H9 (cell line): ENCODE results near the gene CFAP57. TPM values are rescaled to one million over a fixed set of nuclear protein-coding genes. Genes with fewer than 3 reads are reported as not detected.

Experiments used
- DNase-seq: peaks from one replicate; pipeline ENCODE4 v3.0.0-alpha.2; 2017
- H2AFZ ChIP-seq: one replicate; pipeline ENCODE4 v1.6.1; 2013; ENCODE audit warnings: mild to moderate bottlenecking, low read length, control low read depth, moderate library complexity
- H2AK5ac ChIP-seq: 2 replicates; pipeline ENCODE4 v1.6.1; 2013; ENCODE audit warnings: low read length, control low read depth, mixed read lengths; ENCODE audit not compliant: insufficient read length
- H2BK120ac ChIP-seq: one replicate; pipeline ENCODE4 v1.6.1; 2013; ENCODE audit warnings: low read depth, mild to moderate bottlenecking, low read length, control low read depth, inconsistent platforms; ENCODE audit not compliant: poor library complexity, severe bottlenecking
- H2BK12ac ChIP-seq: 2 replicates; pipeline ENCODE4 v1.6.1; 2013; ENCODE audit warnings: low read length, control low read depth, mixed read lengths, low read depth; ENCODE audit not compliant: insufficient read length
- H2BK15ac ChIP-seq: 2 replicates; pipeline ENCODE4 v1.6.1; 2013; ENCODE audit warnings: low read depth, low read length, control low read depth
- H2BK20ac ChIP-seq: one replicate; pipeline ENCODE4 v1.6.1; 2013; ENCODE audit warnings: low read depth, mild to moderate bottlenecking, low read length, control low read depth, inconsistent platforms; ENCODE audit not compliant: poor library complexity, severe bottlenecking
- H2BK5ac ChIP-seq: 2 replicates; pipeline ENCODE4 v1.6.1; 2013; ENCODE audit warnings: low read length, control low read depth, mixed read lengths; ENCODE audit not compliant: insufficient read length
- H3K14ac ChIP-seq: 2 replicates; pipeline ENCODE4 v1.6.1; 2013; ENCODE audit warnings: low read length, control low read depth; ENCODE audit not compliant: insufficient read depth
- H3K18ac ChIP-seq: 2 replicates; pipeline ENCODE4 v1.6.1; 2013; ENCODE audit warnings: low read depth, mild to moderate bottlenecking, mixed read lengths, low read length, control low read depth; ENCODE audit not compliant: insufficient read length
- H3K23ac ChIP-seq: 2 replicates; pipeline ENCODE4 v1.6.1; 2013; ENCODE audit warnings: low read length, control low read depth, mixed read lengths, low read depth; ENCODE audit not compliant: insufficient read length
- H3K23me2 ChIP-seq: 2 replicates; pipeline ENCODE4 v1.6.1; 2013; ENCODE audit warnings: low read depth, mild to moderate bottlenecking, mixed read lengths, low read length, control low read depth; ENCODE audit not compliant: insufficient read length, poor library complexity, severe bottlenecking
- H3K27ac ChIP-seq: 2 replicates; pipeline ENCODE4 v1.5.1; 2013; ENCODE audit warnings: low read length, control low read depth, mixed read lengths, low read depth; ENCODE audit not compliant: insufficient read length
- H3K27me3 ChIP-seq: 2 replicates; pipeline ENCODE4 v1.6.1; 2013; ENCODE audit warnings: low read length, control low read depth, inconsistent platforms; ENCODE audit not compliant: insufficient read depth
- H3K4ac ChIP-seq: 2 replicates; pipeline ENCODE4 v1.6.1; 2013; ENCODE audit warnings: low read depth, mild to moderate bottlenecking, control low read depth, inconsistent platforms, low read length, moderate library complexity
- H3K4me1 ChIP-seq: 2 replicates; pipeline ENCODE4 v1.6.1; 2013; ENCODE audit warnings: low read length, control low read depth, inconsistent platforms; ENCODE audit not compliant: insufficient read depth
- H3K4me2 ChIP-seq: 2 replicates; pipeline ENCODE4 v1.6.1; 2013; ENCODE audit warnings: low read length, control low read depth, mixed read lengths; ENCODE audit not compliant: insufficient read length, insufficient read depth
- H3K56ac ChIP-seq: 2 replicates; pipeline ENCODE4 v1.6.1; 2013; ENCODE audit warnings: low read depth, mild to moderate bottlenecking, mixed read lengths, low read length, control low read depth; ENCODE audit not compliant: insufficient read length
- H3K79me1 ChIP-seq: 2 replicates; pipeline ENCODE4 v1.6.1; 2013; ENCODE audit warnings: low read depth, mild to moderate bottlenecking, moderate library complexity, low read length, control low read depth, inconsistent platforms; ENCODE audit not compliant: insufficient read depth, poor library complexity, severe bottlenecking
- H3K79me2 ChIP-seq: 2 replicates; pipeline ENCODE4 v1.6.1; 2013; ENCODE audit warnings: low read length, control low read depth, inconsistent platforms; ENCODE audit not compliant: insufficient read depth
- H3K9ac ChIP-seq: 2 replicates; pipeline ENCODE4 v1.6.1; 2013; ENCODE audit warnings: low read length, control low read depth, mixed read lengths; ENCODE audit not compliant: insufficient read length; ENCODE audit errors: extremely low read depth
- H3K9me3 ChIP-seq: one replicate; pipeline ENCODE4 v1.6.1; 2013; ENCODE audit warnings: low read depth, low read length, inconsistent platforms; ENCODE audit not compliant: control insufficient read depth
- H3T11ph ChIP-seq: one replicate; pipeline ENCODE4 v1.6.1; 2013; ENCODE audit warnings: mild to moderate bottlenecking, low read length, control low read depth, inconsistent platforms
- H4K20me1 ChIP-seq: one replicate; pipeline ENCODE4 v1.6.1; 2013; ENCODE audit not compliant: control insufficient read depth, insufficient read length, insufficient read depth
- H4K5ac ChIP-seq: 2 replicates; pipeline ENCODE4 v1.6.1; 2013; ENCODE audit warnings: low read depth, mild to moderate bottlenecking, mixed read lengths, low read length, control low read depth; ENCODE audit not compliant: insufficient read length
- H4K8ac ChIP-seq: replicated peaks from 2 replicates; pipeline ENCODE4 v1.6.1; 2013; ENCODE audit warnings: low read length, control low read depth, mixed read lengths, low read depth; ENCODE audit not compliant: insufficient read length
- H4K91ac ChIP-seq: 2 replicates; pipeline ENCODE4 v1.6.1; 2013; ENCODE audit warnings: low read depth, mild to moderate bottlenecking, moderate library complexity, mixed read lengths, low read length, control low read depth; ENCODE audit not compliant: insufficient read length
- H3K27ac Mint-ChIP-seq, 3 experiments: 2 replicates in 2 of 3; 3 replicates in 1 of 3; pipeline ENCODE4 v1.8.0; 2020 to 2021; ENCODE audit warnings: mixed read lengths in 3 of 3, mild to moderate bottlenecking in 1 of 3, moderate library complexity in 1 of 3
- H3K27me3 Mint-ChIP-seq: 2 replicates; pipeline ENCODE4 v1.8.0; 2021; ENCODE audit warnings: low read depth, mild to moderate bottlenecking, moderate library complexity, mixed read lengths
- H3K36me3 Mint-ChIP-seq, 3 experiments: 2 replicates in 2 of 3; 3 replicates in 1 of 3; pipeline ENCODE4 v1.8.0; 2020 to 2021; ENCODE audit warnings: low read depth in 3 of 3, mixed read lengths in 3 of 3; ENCODE audit not compliant: insufficient read depth in 1 of 3
- H3K4me1 Mint-ChIP-seq, 2 experiments: 2 replicates each; pipeline ENCODE4 v1.8.0; 2020; ENCODE audit warnings: mixed read lengths in 2 of 2
- H3K4me3 Mint-ChIP-seq, 2 experiments: 2 replicates in 1 of 2; 3 replicates in 1 of 2; pipeline ENCODE4 v1.8.0; 2020 to 2021; ENCODE audit warnings: mild to moderate bottlenecking in 2 of 2, mixed read lengths in 2 of 2, moderate library complexity in 1 of 2
- H3K9me3 Mint-ChIP-seq, 2 experiments: 2 replicates in 1 of 2; 3 replicates in 1 of 2; pipeline ENCODE4 v1.8.0; 2020; ENCODE audit warnings: mild to moderate bottlenecking in 2 of 2, mixed read lengths in 2 of 2, moderate library complexity in 1 of 2
- CTCF ChIP-seq: fragments of 200-600 bp; sonication (generic); conservative IDR thresholded peaks from 3 replicates; pipeline ENCODE4 v1.8.0; 2021; ENCODE audit warnings: antibody characterized with exemption, mild to moderate bottlenecking
- WGBS: extraction: QIAGEN DNeasy Blood & Tissue Kit; methylation state at CpG from one replicate; pipeline ENCODE4 v1.1.7; 2013; ENCODE audit warnings: missing lambda C conversion rate, low lambda C conversion rate, mixed read lengths; ENCODE audit not compliant: insufficient read length; ENCODE audit errors: extremely low coverage; 5-methylcytosine and 5-hydroxymethylcytosine counted together
- total RNA-seq: library from RNA; stranded (reverse); gene quantifications from 2 replicates; pipeline ENCODE4 v1.2.1, GENCODE V29; 2021

Gene CFAP57
- total RNA-seq, 1 experiment from 2014 or later = 0.33 TPM

- H4K20me1 ChIP-seq = no peaks in the 10 kb centered on the region
- H3K79me1 ChIP-seq = no peaks in the 10 kb centered on the region
- no peak overlapping the region for H2AFZ ChIP-seq
- no peak for DNase-seq
- WGBS = no CpG with 5 or more reads among the region's 9 CpGs
- H3T11ph ChIP-seq = no peak overlapping the region
- no peak overlapping the region for H2BK15ac ChIP-seq
- no peaks in the 10 kb centered on the region for H3K79me2 ChIP-seq
- H3K36me3 Mint-ChIP-seq = no peaks in the 10 kb centered on the region
- H3K18ac ChIP-seq = no peak overlapping the region
- no peaks in the 10 kb centered on the region for H3K23me2 ChIP-seq
- H3K4me1 Mint-ChIP-seq = peaks cover 5 to 12% of the 10 kb centered on the region in 2 experiments
- no peaks in the 10 kb centered on the region for H3K4me1 ChIP-seq
- no peak for TF ChIP-seq CTCF
- H3K27me3 Mint-ChIP-seq = peaks cover 8% of the 10 kb centered on the region
- no peak overlapping the region for H3K56ac ChIP-seq
- no peak overlapping the region for H3K23ac ChIP-seq
- H4K5ac ChIP-seq = no peak overlapping the region
- H4K8ac ChIP-seq = no peak overlapping the region
- no peak overlapping the region for H3K14ac ChIP-seq
- H3K9me3 ChIP-seq = no peaks in the 10 kb centered on the region
- no peak overlapping the region for H3K27ac ChIP-seq
- H2BK120ac ChIP-seq = no peak overlapping the region
- no peak overlapping the region for H4K91ac ChIP-seq
- H2BK12ac ChIP-seq = no peak overlapping the region
- no peak overlapping the region for H2AK5ac ChIP-seq
- H3K4ac ChIP-seq = no peak overlapping the region
- H3K4me3 Mint-ChIP-seq = no peak overlapping the region
- no peak overlapping the region for H2BK5ac ChIP-seq
- no peak overlapping the region for H2BK20ac ChIP-seq
- no peak overlapping the region for H3K27ac Mint-ChIP-seq
- H3K9ac ChIP-seq = no peak overlapping the region
- no peaks in the 10 kb centered on the region for H3K9me3 Mint-ChIP-seq
- no peak overlapping the region for H3K4me2 ChIP-seq
- H3K27me3 ChIP-seq = no peaks in the 10 kb centered on the region
These were observed 50.7 kb downstream of the CFAP57 start for GRCh38 chr1:43222879-43223278.
